ENCODE results near the gene TDO2. TPM values are rescaled to one million over a fixed set of nuclear protein-coding genes. Genes with fewer than 3 reads are reported as not detected.
A peak's percentile ranks its signal among the peaks of the same experiment; 100 is the strongest.

TDO2 gene
- total RNA-seq, 2 donors from 2014 or later, result 0.09 to 4.8 TPM

DNA sequence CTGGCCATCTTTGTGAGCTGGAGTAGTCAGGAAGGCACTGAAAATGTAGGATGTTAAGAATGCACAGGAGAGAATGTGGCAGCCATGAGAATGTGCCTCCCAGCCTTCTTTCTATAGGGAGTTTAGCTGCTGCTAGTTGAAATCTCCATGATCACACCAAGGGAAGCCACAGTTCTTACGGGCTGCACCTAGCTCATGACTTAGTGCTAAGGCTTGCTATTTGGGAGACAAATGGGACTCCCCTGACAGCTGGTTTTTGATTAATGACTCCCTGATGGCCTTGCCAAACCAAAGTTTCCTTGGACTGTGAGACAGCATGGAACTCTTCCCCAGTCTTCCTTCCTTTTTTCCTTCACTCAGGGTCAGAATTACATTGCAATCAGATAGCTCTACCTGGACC, 41.0 kb downstream of the TDO2 start:
- H3K4me1 ChIP-seq (replicated peaks), result no peaks in the 10 kb centered on the region
- TF ChIP-seq POLR2A (IDR thresholded peaks at IDR 0.05) (no peak), CTCF (IDR thresholded peaks at IDR 0.05) (no peak), POLR2AphosphoS5 (IDR thresholded peaks at IDR 0.05) (no peak)
- H3K9me3 ChIP-seq, result no peaks in the 10 kb centered on the region
- whole genome bisulfite sequencing, result 60% methylated on average over 1 of the region's 1 CpG
- no peak overlapping the region for H3K27ac ChIP-seq
- intact Hi-C loops (cut with DNase I), result no loop called here
- H3K27me3 ChIP-seq (replicated peaks; ENCODE audit: insufficient read depth), result no peaks in the 10 kb centered on the region
- no peaks in the 10 kb centered on the region for H3K36me3 ChIP-seq
- no peak for DNase-seq (ENCODE audit: low spot score)
- no peak overlapping the region for H3K4me3 ChIP-seq

GRCh38 chr4:155946486-155946885, 43.0 kb downstream of the TDO2 start:
- H3K9me3 ChIP-seq, result no peaks in the 10 kb centered on the region
- no peaks in the 10 kb centered on the region for H3K27me3 ChIP-seq (replicated peaks; ENCODE audit: insufficient read depth)
- no peaks in the 10 kb centered on the region for H3K36me3 ChIP-seq
- no peak overlapping the region for H3K4me3 ChIP-seq
- no peak for DNase-seq (ENCODE audit: low spot score)
- TF ChIP-seq POLR2AphosphoS5 (IDR thresholded peaks at IDR 0.05) (no peak), POLR2A (IDR thresholded peaks at IDR 0.05) (no peak), CTCF (IDR thresholded peaks at IDR 0.05) (no peak)
- no peak overlapping the region for H3K27ac ChIP-seq
- no peaks in the 10 kb centered on the region for H3K4me1 ChIP-seq (replicated peaks)
- 67% methylated on average over 4 of the region's 4 CpGs for WGBS
- intact Hi-C loops (cut with DNase I), result no loop called here

- Histone ChIP-seq H3K27ac (no peak overlapping the region), H3K4me3 (no peak overlapping the region), H3K4me1 (replicated peaks) (no peaks in the 10 kb centered on the region), H3K27me3 (replicated peaks; ENCODE audit: insufficient read depth) (no peaks in the 10 kb centered on the region), H3K36me3 (no peaks in the 10 kb centered on the region), H3K9me3 (no peaks in the 10 kb centered on the region)
- intact Hi-C loops (cut with DNase I), result no loop called here
- WGBS, result 96% methylated on average over 1 of the region's 1 CpG
- DNase-seq (ENCODE audit: low spot score), result no peak
- TF ChIP-seq CTCF (IDR thresholded peaks at IDR 0.05) (no peak), POLR2A (IDR thresholded peaks at IDR 0.05) (no peak), POLR2AphosphoS5 (IDR thresholded peaks at IDR 0.05) (no peak)
Observed at GRCh38 chr4:155948541-155948940, 45.0 kb downstream of the TDO2 start.

- intact Hi-C loops (cut with DNase I), result loop anchor here (5.0 to 10.0 kb wide), 3 partner anchors 256 to 1014 kb away; no protein-coding TSS in a partner anchor
- H3K9me3 ChIP-seq, result no peaks in the 10 kb centered on the region
- H3K36me3 ChIP-seq, result no peaks in the 10 kb centered on the region
- 91% methylated on average over 6 of the region's 6 CpGs for WGBS
- no peak overlapping the region for H3K4me3 ChIP-seq
- no peaks in the 10 kb centered on the region for H3K27me3 ChIP-seq (replicated peaks; ENCODE audit: insufficient read depth)
- DNase-seq (ENCODE audit: low spot score), result no peak
- H3K27ac ChIP-seq, result no peak overlapping the region
- H3K4me1 ChIP-seq (replicated peaks), result no peaks in the 10 kb centered on the region
- no peak for TF ChIP-seq POLR2AphosphoS5 (IDR thresholded peaks at IDR 0.05)
- TF ChIP-seq CTCF (IDR thresholded peaks at IDR 0.05), result no peak
- no peak for TF ChIP-seq POLR2A (IDR thresholded peaks at IDR 0.05)
Observed at GRCh38 chr4:155950461-155950860, 47.0 kb downstream of the TDO2 start.

DNA sequence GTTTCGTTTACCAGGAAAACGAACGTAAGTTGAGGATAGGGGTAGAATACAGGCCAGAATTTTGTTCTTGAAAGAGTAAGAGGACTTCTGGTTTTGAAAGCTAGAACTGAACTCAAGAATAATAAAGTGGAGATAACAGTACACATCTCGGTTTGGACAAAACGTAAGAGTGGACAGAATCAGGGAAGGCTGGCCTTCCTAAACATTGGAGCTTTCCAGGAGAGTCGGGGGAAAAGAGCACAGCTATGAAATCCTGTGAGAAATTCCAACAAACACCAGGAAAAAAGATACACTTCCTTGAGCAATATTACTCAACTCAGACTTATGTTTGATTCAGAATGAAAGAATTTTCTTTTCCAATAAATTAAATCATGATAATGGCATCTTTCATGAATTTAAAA, 49.0 kb downstream of the TDO2 start:
- no peak for DNase-seq (ENCODE audit: low spot score)
- H3K4me3 ChIP-seq, result peak overlapping the region in 1 of 2 donors; percentile 92
- no peaks in the 10 kb centered on the region for H3K27me3 ChIP-seq (replicated peaks; ENCODE audit: insufficient read depth)
- H3K36me3 ChIP-seq, result no peaks in the 10 kb centered on the region
- whole genome bisulfite sequencing, result 20% methylated on average over 6 of the region's 6 CpGs
- TF ChIP-seq POLR2A (IDR thresholded peaks at IDR 0.05) (no peak), POLR2AphosphoS5 (IDR thresholded peaks at IDR 0.05) (no peak), CTCF (IDR thresholded peaks at IDR 0.05) (no peak)
- intact Hi-C loops (cut with DNase I), result loop anchor here (2.0 to 10.0 kb wide), 4 partner anchors 142 to 1012 kb away; no protein-coding TSS in a partner anchor
- no peaks in the 10 kb centered on the region for H3K4me1 ChIP-seq (replicated peaks)
- H3K9me3 ChIP-seq, result no peaks in the 10 kb centered on the region
- peak overlapping the region; percentile 99 for H3K27ac ChIP-seq

Data from prostate gland (tissue), 2 donors.